SK-N-SH treated with all-trans-retinoic acid at 6 μM for 48 hours (cell line): ENCODE measurements around the gene CGB2.

Source experiments
- BACH2 ChIP-seq: fragments of 250-450 bp; sonication (Bioruptor Pico); IDR thresholded peaks from 2 replicates; pipeline ENCODE4 v1.9.0; 2021; ENCODE audit warnings: mild to moderate bottlenecking, borderline replicate concordance
- ESRRG ChIP-seq: fragments of 250-450 bp; sonication (Bioruptor Pico); IDR thresholded peaks from 2 replicates; pipeline ENCODE4 v1.6.1; 2021; ENCODE audit warnings: mild to moderate bottlenecking
- PPARA ChIP-seq: fragments of 250-450 bp; sonication (Bioruptor Pico); IDR thresholded peaks from 2 replicates; pipeline ENCODE4 v1.5.0; 2020; ENCODE audit warnings: mild to moderate bottlenecking, borderline replicate concordance
- SNAI2 ChIP-seq: fragments of 250-450 bp; sonication (Bioruptor Pico); IDR thresholded peaks from 2 replicates; pipeline ENCODE4 v1.5.0; 2020; ENCODE audit warnings: mild to moderate bottlenecking, moderate library complexity
- TCF4 ChIP-seq: fragments of 250-450 bp; sonication (Bioruptor Pico); IDR thresholded peaks from 2 replicates; pipeline ENCODE4 v1.8.0; 2021; ENCODE audit warnings: mild to moderate bottlenecking, moderate library complexity, borderline replicate concordance
- ZC3H10 ChIP-seq: fragments of 250-450 bp; sonication (Bioruptor Pico); IDR thresholded peaks from 2 replicates; pipeline ENCODE4 v1.5.1; 2021; ENCODE audit warnings: mild to moderate bottlenecking, moderate library complexity
- ZFP30 ChIP-seq: fragments of 450-650 bp; formaldehyde crosslinking; IDR thresholded peaks from 2 replicates; pipeline ENCODE4 v1.5.0; 2022; ENCODE audit warnings: mild to moderate bottlenecking, moderate library complexity
- ZNF8 ChIP-seq: fragments of 450-650 bp; formaldehyde crosslinking; IDR thresholded peaks from 2 replicates; pipeline ENCODE4 v1.5.0; 2020; ENCODE audit warnings: mild to moderate bottlenecking, moderate library complexity
- TF ChIP-seq, protein P1 (sequence below): fragments of 250-450 bp; sonication (Bioruptor Pico); IDR thresholded peaks from 2 replicates; pipeline ENCODE4 v1.8.0; 2021; ENCODE audit warnings: low read depth, mild to moderate bottlenecking, moderate library complexity, borderline replicate concordance
- TF ChIP-seq, protein P2 (sequence below): fragments of 250-450 bp; sonication (Bioruptor Pico); IDR thresholded peaks from 2 replicates; pipeline ENCODE4 v1.5.1; 2020; ENCODE audit warnings: low read depth, mild to moderate bottlenecking, moderate library complexity
- TF ChIP-seq, protein P3 (sequence below): fragments of 250-450 bp; sonication (Bioruptor Pico); IDR thresholded peaks from 2 replicates; pipeline ENCODE4 v1.8.0; 2020; ENCODE audit warnings: mild to moderate bottlenecking, moderate library complexity, borderline replicate concordance

GRCh38 chr19:48985711-48986110 is 46.0 kb upstream of the CGB2 start:
- no peak for TF ChIP-seq ESRRG
- TF ChIP-seq, protein P1, sequence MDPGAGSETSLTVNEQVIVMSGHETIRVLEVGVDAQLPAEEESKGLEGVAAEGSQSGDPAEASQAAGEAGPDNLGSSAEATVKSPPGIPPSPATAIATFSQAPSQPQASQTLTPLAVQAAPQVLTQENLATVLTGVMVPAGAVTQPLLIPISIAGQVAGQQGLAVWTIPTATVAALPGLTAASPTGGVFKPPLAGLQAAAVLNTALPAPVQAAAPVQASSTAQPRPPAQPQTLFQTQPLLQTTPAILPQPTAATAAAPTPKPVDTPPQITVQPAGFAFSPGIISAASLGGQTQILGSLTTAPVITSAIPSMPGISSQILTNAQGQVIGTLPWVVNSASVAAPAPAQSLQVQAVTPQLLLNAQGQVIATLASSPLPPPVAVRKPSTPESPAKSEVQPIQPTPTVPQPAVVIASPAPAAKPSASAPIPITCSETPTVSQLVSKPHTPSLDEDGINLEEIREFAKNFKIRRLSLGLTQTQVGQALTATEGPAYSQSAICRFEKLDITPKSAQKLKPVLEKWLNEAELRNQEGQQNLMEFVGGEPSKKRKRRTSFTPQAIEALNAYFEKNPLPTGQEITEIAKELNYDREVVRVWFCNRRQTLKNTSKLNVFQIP, result no peak
- no peak for TF ChIP-seq BACH2 (CRISPR knock-in tag)
- TF ChIP-seq PPARA (CRISPR knock-in tag), result no peak
- TF ChIP-seq, protein P2, sequence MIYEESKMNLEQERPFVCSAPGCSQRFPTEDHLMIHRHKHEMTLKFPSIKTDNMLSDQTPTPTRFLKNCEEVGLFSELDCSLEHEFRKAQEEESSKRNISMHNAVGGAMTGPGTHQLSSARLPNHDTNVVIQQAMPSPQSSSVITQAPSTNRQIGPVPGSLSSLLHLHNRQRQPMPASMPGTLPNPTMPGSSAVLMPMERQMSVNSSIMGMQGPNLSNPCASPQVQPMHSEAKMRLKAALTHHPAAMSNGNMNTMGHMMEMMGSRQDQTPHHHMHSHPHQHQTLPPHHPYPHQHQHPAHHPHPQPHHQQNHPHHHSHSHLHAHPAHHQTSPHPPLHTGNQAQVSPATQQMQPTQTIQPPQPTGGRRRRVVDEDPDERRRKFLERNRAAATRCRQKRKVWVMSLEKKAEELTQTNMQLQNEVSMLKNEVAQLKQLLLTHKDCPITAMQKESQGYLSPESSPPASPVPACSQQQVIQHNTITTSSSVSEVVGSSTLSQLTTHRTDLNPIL (CRISPR knock-in tag), result no peak
- no peak for TF ChIP-seq ZNF8 (CRISPR knock-in tag)
- no peak for TF ChIP-seq ZC3H10 (CRISPR knock-in tag)
- no peak for TF ChIP-seq ZFP30 (CRISPR knock-in tag)
- TF ChIP-seq, protein P3, sequence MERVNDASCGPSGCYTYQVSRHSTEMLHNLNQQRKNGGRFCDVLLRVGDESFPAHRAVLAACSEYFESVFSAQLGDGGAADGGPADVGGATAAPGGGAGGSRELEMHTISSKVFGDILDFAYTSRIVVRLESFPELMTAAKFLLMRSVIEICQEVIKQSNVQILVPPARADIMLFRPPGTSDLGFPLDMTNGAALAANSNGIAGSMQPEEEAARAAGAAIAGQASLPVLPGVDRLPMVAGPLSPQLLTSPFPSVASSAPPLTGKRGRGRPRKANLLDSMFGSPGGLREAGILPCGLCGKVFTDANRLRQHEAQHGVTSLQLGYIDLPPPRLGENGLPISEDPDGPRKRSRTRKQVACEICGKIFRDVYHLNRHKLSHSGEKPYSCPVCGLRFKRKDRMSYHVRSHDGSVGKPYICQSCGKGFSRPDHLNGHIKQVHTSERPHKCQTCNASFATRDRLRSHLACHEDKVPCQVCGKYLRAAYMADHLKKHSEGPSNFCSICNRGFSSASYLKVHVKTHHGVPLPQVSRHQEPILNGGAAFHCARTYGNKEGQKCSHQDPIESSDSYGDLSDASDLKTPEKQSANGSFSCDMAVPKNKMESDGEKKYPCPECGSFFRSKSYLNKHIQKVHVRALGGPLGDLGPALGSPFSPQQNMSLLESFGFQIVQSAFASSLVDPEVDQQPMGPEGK (CRISPR knock-in tag), result no peak
- TF ChIP-seq TCF4 (CRISPR knock-in tag), result no peak
- no peak for TF ChIP-seq SNAI2 (CRISPR knock-in tag)
